ENCODE measurements around the gene KCNC2. TPM values are rescaled to one million over a fixed set of nuclear protein-coding genes. Genes with fewer than 3 reads are reported as not detected.
"Not testable (repeated sequence)": the region's sequence is repeated elsewhere in the genome, so short reads cannot be mapped to it uniquely, and the experiment has no call there.

The KCNC2 gene
- polyA plus RNA-seq, 3 donors, result not detected

- no peak overlapping the region for H3K4me3 Mint-ChIP-seq
- WGBS (ENCODE audit: insufficient coverage), result no CpG with 5 or more reads among the region's 9 CpGs
These were observed 17.4 kb downstream of the KCNC2 start for GRCh38 chr12:75192196-75192595.

GRCh38 chr12:75190846-75191245, 18.8 kb downstream of the KCNC2 start:
- Histone ChIP-seq H4K20me1 (ENCODE audit: insufficient read depth, low read length) (no peaks in the 10 kb centered on the region), H3K4me1 (ENCODE audit: control insufficient read depth in 1 of 2, insufficient read depth in 2 of 2, low read length in 2 of 2) (no peaks in the 10 kb centered on the region), H3K27ac (ENCODE audit: low read depth in 1 of 2, low read length in 2 of 2) (no peak overlapping the region), H3K79me2 (ENCODE audit: insufficient read depth, low read length) (no peaks in the 10 kb centered on the region), H3K9me3 (replicated peaks in 1 of 2; ENCODE audit: control insufficient read depth in 1 of 2, insufficient read depth in 1 of 2, low read length in 2 of 2) (no peaks in the 10 kb centered on the region), H3K4me2 (replicated peaks; ENCODE audit: extremely low read depth, low read length, poor library complexity, severe bottlenecking) (no peak overlapping the region), H2AFZ (ENCODE audit: insufficient read depth, low read depth, low read length, poor library complexity, severe bottlenecking) (no peak overlapping the region), H3K4me3 (replicated peaks in 1 of 3; ENCODE audit: low read depth in 2 of 3, low read length in 3 of 3) (no peak overlapping the region), H3K36me3 (replicated peaks in 1 of 2; ENCODE audit: control insufficient read depth in 1 of 2, insufficient read depth in 2 of 2, low read length in 2 of 2) (no peaks in the 10 kb centered on the region), H3K27me3 (ENCODE audit: control insufficient read depth in 2 of 2, insufficient read depth in 2 of 2, low read length in 2 of 2) (no peaks in the 10 kb centered on the region), H3K9ac (ENCODE audit: insufficient read depth, low read length, poor library complexity, severe bottlenecking) (no peak overlapping the region)
- Mint-ChIP-seq H3K4me3 (no peak overlapping the region), H3K36me3 (no peaks in the 10 kb centered on the region), H3K27me3 (ENCODE audit: low read depth in 3 of 3) (peaks cover 0 to 3% (median 2%) of the 10 kb centered on the region in 3 donors), H3K27ac (no peak overlapping the region), H3K4me1 (no peaks in the 10 kb centered on the region), H3K9me3 (no peaks in the 10 kb centered on the region)
- TF ChIP-seq, protein P1, sequence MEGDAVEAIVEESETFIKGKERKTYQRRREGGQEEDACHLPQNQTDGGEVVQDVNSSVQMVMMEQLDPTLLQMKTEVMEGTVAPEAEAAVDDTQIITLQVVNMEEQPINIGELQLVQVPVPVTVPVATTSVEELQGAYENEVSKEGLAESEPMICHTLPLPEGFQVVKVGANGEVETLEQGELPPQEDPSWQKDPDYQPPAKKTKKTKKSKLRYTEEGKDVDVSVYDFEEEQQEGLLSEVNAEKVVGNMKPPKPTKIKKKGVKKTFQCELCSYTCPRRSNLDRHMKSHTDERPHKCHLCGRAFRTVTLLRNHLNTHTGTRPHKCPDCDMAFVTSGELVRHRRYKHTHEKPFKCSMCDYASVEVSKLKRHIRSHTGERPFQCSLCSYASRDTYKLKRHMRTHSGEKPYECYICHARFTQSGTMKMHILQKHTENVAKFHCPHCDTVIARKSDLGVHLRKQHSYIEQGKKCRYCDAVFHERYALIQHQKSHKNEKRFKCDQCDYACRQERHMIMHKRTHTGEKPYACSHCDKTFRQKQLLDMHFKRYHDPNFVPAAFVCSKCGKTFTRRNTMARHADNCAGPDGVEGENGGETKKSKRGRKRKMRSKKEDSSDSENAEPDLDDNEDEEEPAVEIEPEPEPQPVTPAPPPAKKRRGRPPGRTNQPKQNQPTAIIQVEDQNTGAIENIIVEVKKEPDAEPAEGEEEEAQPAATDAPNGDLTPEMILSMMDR (IDR thresholded peaks at IDR 0.05), result no peak
- intact Hi-C loops (cut with micrococcal nuclease), result no loop called here
- DNase-seq, result no peak

More at GRCh38 chr12:75192196-75192595, 17.4 kb downstream of the KCNC2 start:
- H3K4me1 Mint-ChIP-seq, result no peaks in the 10 kb centered on the region
- Histone ChIP-seq H3K4me1 (ENCODE audit: control insufficient read depth in 1 of 2, insufficient read depth in 2 of 2, low read length in 2 of 2) (no peaks in the 10 kb centered on the region), H3K27ac (ENCODE audit: low read depth in 1 of 2, low read length in 2 of 2) (no peak overlapping the region), H3K79me2 (ENCODE audit: insufficient read depth, low read length) (no peaks in the 10 kb centered on the region), H3K4me3 (replicated peaks in 1 of 3; ENCODE audit: low read depth in 2 of 3, low read length in 3 of 3) (no peak overlapping the region), H3K9me3 (replicated peaks in 1 of 2; ENCODE audit: control insufficient read depth in 1 of 2, insufficient read depth in 1 of 2, low read length in 2 of 2) (no peaks in the 10 kb centered on the region), H3K36me3 (replicated peaks in 1 of 2; ENCODE audit: control insufficient read depth in 1 of 2, insufficient read depth in 2 of 2, low read length in 2 of 2) (no peaks in the 10 kb centered on the region), H3K4me2 (replicated peaks; ENCODE audit: extremely low read depth, low read length, poor library complexity, severe bottlenecking) (no peak overlapping the region), H3K27me3 (ENCODE audit: control insufficient read depth in 2 of 2, insufficient read depth in 2 of 2, low read length in 2 of 2) (no peaks in the 10 kb centered on the region), H3K9ac (ENCODE audit: insufficient read depth, low read length, poor library complexity, severe bottlenecking) (no peak overlapping the region), H2AFZ (ENCODE audit: insufficient read depth, low read depth, low read length, poor library complexity, severe bottlenecking) (no peak overlapping the region), H4K20me1 (ENCODE audit: insufficient read depth, low read length) (no peaks in the 10 kb centered on the region)
- DNase-seq, result no peak
- TF ChIP-seq, protein P1 (IDR thresholded peaks at IDR 0.05), result no peak
- H3K36me3 Mint-ChIP-seq, result no peaks in the 10 kb centered on the region
- peaks cover 2 to 3% (median 2%) of the 10 kb centered on the region in 3 donors for H3K27me3 Mint-ChIP-seq (ENCODE audit: low read depth in 3 of 3)
- intact Hi-C loops (cut with micrococcal nuclease), result no loop called here
- H3K9me3 Mint-ChIP-seq, result no peaks in the 10 kb centered on the region
- no peak overlapping the region for H3K27ac Mint-ChIP-seq

- 100% methylated on average over 2 of the region's 3 CpGs for WGBS (ENCODE audit: insufficient coverage)
- H3K36me3 Mint-ChIP-seq; intact Hi-C loops (cut with micrococcal nuclease): not testable (repeated sequence)
These were observed 23.8 kb downstream of the KCNC2 start for GRCh38 chr12:75185881-75186280.

More at GRCh38 chr12:75185881-75186280, 23.8 kb downstream of the KCNC2 start:
- H3K4me2 ChIP-seq (replicated peaks; ENCODE audit: extremely low read depth, low read length, poor library complexity, severe bottlenecking); H3K4me1 Mint-ChIP-seq; DNase-seq; H3K4me3 Mint-ChIP-seq; H3K9ac ChIP-seq (ENCODE audit: insufficient read depth, low read length, poor library complexity, severe bottlenecking); H3K4me3 ChIP-seq (replicated peaks in 1 of 3; ENCODE audit: low read depth in 2 of 3, low read length in 3 of 3); H4K20me1 ChIP-seq (ENCODE audit: insufficient read depth, low read length); H3K27ac Mint-ChIP-seq; H3K27me3 Mint-ChIP-seq (ENCODE audit: low read depth in 3 of 3); H3K9me3 ChIP-seq (replicated peaks in 1 of 2; ENCODE audit: control insufficient read depth in 1 of 2, insufficient read depth in 1 of 2, low read length in 2 of 2); H3K4me1 ChIP-seq (ENCODE audit: control insufficient read depth in 1 of 2, insufficient read depth in 2 of 2, low read length in 2 of 2); H3K27me3 ChIP-seq (ENCODE audit: control insufficient read depth in 2 of 2, insufficient read depth in 2 of 2, low read length in 2 of 2); H3K36me3 ChIP-seq (replicated peaks in 1 of 2; ENCODE audit: control insufficient read depth in 1 of 2, insufficient read depth in 2 of 2, low read length in 2 of 2); H3K79me2 ChIP-seq (ENCODE audit: insufficient read depth, low read length); H3K27ac ChIP-seq (ENCODE audit: low read depth in 1 of 2, low read length in 2 of 2); H2AFZ ChIP-seq (ENCODE audit: insufficient read depth, low read depth, low read length, poor library complexity, severe bottlenecking); H3K9me3 Mint-ChIP-seq: not testable (repeated sequence)

All from CD14-positive monocyte (primary cell).